LNCaP clone FGC (cell line): ENCODE data around the gene FRK.
"Not testable (repeated sequence)": the region's sequence is repeated elsewhere in the genome, so short reads cannot be mapped to it uniquely, and the experiment has no call there.

ENCODE experiments used
- DNase-seq: peaks from one replicate; pipeline ENCODE4 v3.0.0-alpha.2; 2011; ENCODE audit warnings: low read depth
- H3K4me3 ChIP-seq: 2 replicates; pipeline ENCODE4 v1.5.1; 2011; ENCODE audit warnings: mild to moderate bottlenecking, low read depth, low read length, control low read depth
- TF ChIP-seq, protein P1 (sequence below): IDR thresholded peaks from 2 replicates; pipeline ENCODE4 v1.5.1; 2012; ENCODE audit warnings: mild to moderate bottlenecking; ENCODE audit not compliant: control insufficient read depth, insufficient read depth; ENCODE audit errors: extremely low read depth

FRK gene

GRCh38 chr6:116049321-116049720 lies 11.4 kb downstream of the FRK start:
- H3K4me3 ChIP-seq, result no peak overlapping the region
- no peak for DNase-seq
- TF ChIP-seq, protein P1, sequence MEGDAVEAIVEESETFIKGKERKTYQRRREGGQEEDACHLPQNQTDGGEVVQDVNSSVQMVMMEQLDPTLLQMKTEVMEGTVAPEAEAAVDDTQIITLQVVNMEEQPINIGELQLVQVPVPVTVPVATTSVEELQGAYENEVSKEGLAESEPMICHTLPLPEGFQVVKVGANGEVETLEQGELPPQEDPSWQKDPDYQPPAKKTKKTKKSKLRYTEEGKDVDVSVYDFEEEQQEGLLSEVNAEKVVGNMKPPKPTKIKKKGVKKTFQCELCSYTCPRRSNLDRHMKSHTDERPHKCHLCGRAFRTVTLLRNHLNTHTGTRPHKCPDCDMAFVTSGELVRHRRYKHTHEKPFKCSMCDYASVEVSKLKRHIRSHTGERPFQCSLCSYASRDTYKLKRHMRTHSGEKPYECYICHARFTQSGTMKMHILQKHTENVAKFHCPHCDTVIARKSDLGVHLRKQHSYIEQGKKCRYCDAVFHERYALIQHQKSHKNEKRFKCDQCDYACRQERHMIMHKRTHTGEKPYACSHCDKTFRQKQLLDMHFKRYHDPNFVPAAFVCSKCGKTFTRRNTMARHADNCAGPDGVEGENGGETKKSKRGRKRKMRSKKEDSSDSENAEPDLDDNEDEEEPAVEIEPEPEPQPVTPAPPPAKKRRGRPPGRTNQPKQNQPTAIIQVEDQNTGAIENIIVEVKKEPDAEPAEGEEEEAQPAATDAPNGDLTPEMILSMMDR, result no peak

- TF ChIP-seq, protein P1, result no peak
- no peak overlapping the region for H3K4me3 ChIP-seq
- no peak for DNase-seq
Measured at GRCh38 chr6:116047173-116047933, 13.3 kb downstream of the FRK start.

GRCh38 chr6:116046737-116047136 lies 14.0 kb downstream of the FRK start:
- no peak overlapping the region for H3K4me3 ChIP-seq
- no peak for DNase-seq
- TF ChIP-seq, protein P1, result no peak

- not testable (repeated sequence) for H3K4me3 ChIP-seq, DNase-seq
Measured at GRCh38 chr6:116046272-116046671, 14.4 kb downstream of the FRK start.

DNA sequence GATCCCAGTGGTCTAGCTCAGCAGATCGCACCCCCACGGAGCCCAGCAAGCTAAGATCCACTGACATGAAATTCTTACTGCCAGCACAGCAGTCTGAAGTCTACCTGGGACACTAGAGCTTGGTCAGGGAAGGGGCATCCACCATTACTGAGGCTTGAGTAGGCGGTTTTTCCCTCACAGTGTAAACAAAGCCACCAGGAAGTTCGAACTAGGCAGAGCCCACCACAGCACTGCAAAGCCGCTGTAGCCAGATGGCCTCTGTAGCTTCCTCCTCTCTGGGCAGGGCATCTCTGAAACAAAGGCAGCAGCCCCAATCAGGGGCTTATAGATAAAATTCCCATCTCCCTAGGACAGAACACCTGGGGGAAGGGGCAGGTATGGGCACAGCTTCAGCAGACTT lies 18.8 kb downstream of the FRK start:
- DNase-seq, result no peak
- H3K4me3 ChIP-seq, result no peak overlapping the region
- TF ChIP-seq, protein P1, result no peak

DNA sequence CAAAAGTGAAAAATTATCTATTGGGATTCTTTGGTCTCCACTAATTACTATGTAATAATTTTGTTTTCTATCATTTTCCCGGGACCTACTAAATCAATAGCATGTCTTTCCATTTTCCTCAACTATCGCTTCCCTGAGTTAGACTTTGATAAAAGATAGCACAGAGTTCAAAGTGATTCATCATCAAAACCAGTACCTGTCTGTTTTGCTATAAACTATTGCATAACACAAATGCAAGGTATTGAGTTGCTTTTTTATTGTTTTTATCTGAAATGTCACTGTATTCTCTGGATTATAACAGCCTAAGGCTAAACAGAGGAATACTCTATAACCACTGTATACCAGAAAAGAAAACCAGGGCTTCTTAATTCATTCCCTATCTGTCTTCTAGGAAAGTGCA lies 19.7 kb downstream of the FRK start:
- no peak overlapping the region for H3K4me3 ChIP-seq
- TF ChIP-seq, protein P1, result no peak
- no peak for DNase-seq

DNA sequence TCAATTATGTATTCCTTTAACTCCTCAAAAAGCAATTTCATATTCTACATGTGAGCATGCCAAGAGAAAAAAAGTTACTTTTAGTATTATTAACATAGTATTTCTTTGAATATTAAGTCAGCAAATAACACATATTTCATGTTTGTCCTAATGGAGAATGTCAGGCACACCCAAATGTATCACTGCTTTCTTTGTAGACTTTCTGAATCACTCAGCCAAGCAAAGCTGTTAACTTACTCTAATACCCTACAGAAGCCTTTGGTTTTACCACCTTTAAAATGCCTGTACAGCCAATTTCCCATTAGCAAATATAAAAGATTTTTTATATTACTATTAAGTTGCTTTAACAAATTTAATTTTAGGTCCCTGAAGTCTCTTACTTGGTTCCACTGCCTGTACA lies 23.8 kb downstream of the FRK start:
- no peak overlapping the region for H3K4me3 ChIP-seq
- TF ChIP-seq, protein P1, result no peak
- no peak for DNase-seq
